Fibroblast of lung (primary cell): ENCODE measurements around the gene CES3. TPM values are rescaled to one million over a fixed set of nuclear protein-coding genes. Genes with fewer than 3 reads are reported as not detected.
A peak's percentile ranks its signal among the peaks of the same experiment; 100 is the strongest.
"Not testable (repeated sequence)": the region's sequence is repeated elsewhere in the genome, so short reads cannot be mapped to it uniquely, and the experiment has no call there.

Experiments
- DNase-seq, 2 donors: peaks; one replicate each; pipeline versions ENCODE4 v3.0.0 to v3.0.0-alpha.2; 2010; ENCODE audit warnings: low read depth in 2 of 2
- H2AFZ ChIP-seq: 2 replicates; pipeline ENCODE4 v1.5.1; 2012; ENCODE audit warnings: low read length, control low read depth, inconsistent platforms
- H3K27ac ChIP-seq: 2 replicates; pipeline ENCODE4 v1.5.1; 2011; ENCODE audit warnings: low read length, control low read depth; ENCODE audit not compliant: insufficient read depth
- H3K27me3 ChIP-seq: 2 replicates; pipeline ENCODE4 v1.5.1; 2011; ENCODE audit warnings: mild to moderate bottlenecking, low read length; ENCODE audit not compliant: control insufficient read depth, insufficient read depth
- H3K36me3 ChIP-seq: 2 replicates; pipeline ENCODE4 v1.5.1; 2011; ENCODE audit warnings: low read length; ENCODE audit not compliant: control insufficient read depth, insufficient read depth
- H3K4me1 ChIP-seq: 2 replicates; pipeline ENCODE4 v1.5.1; 2011; ENCODE audit warnings: low read length; ENCODE audit not compliant: control insufficient read depth, insufficient read depth; ENCODE audit errors: extremely low read depth
- H3K4me2 ChIP-seq: 2 replicates; pipeline ENCODE4 v1.5.1; 2011; ENCODE audit warnings: low read length, control low read depth; ENCODE audit not compliant: insufficient read depth; ENCODE audit errors: extremely low read depth
- H3K4me3 ChIP-seq, 4 experiments: fragments of 200-600 bp in 1 of 4; sonication (generic) in 1 of 4; replicated peaks in 1 of 4; 2 replicates each; pipeline ENCODE4 v1.5.1; 2011 to 2016; ENCODE audit warnings: low read length in 4 of 4, low read depth in 3 of 4, mild to moderate bottlenecking in 3 of 4, control low read depth in 2 of 4, inconsistent platforms in 1 of 4, mixed read lengths in 1 of 4; ENCODE audit not compliant: insufficient read depth in 1 of 4; ENCODE audit errors: control extremely low read depth in 1 of 4
- H3K79me2 ChIP-seq: 2 replicates; pipeline ENCODE4 v1.5.1; 2012; ENCODE audit warnings: mild to moderate bottlenecking, low read length, inconsistent platforms; ENCODE audit not compliant: control insufficient read depth, insufficient read depth
- H3K9ac ChIP-seq: 2 replicates; pipeline ENCODE4 v1.5.1; 2011; ENCODE audit warnings: mild to moderate bottlenecking, low read length, control low read depth; ENCODE audit not compliant: insufficient read depth
- H3K9me3 ChIP-seq: 2 replicates; pipeline ENCODE4 v1.5.1; 2012; ENCODE audit warnings: low read depth, low read length; ENCODE audit not compliant: control insufficient read depth, insufficient read depth
- H4K20me1 ChIP-seq: 2 replicates; pipeline ENCODE4 v1.5.1; 2011; ENCODE audit warnings: low read length; ENCODE audit not compliant: control insufficient read depth, insufficient read depth; ENCODE audit errors: extremely low read depth
- CTCF ChIP-seq, 2 donors: IDR thresholded peaks in 1 of 2; conservative IDR thresholded peaks in 1 of 2; 1 replicate in 1 of 2; 2 replicates in 1 of 2; pipeline ENCODE4 v1.5.1; 2011 to 2012; ENCODE audit warnings: low read length in 2 of 2, control low read depth in 1 of 2, inconsistent platforms in 1 of 2, low read depth in 1 of 2, mild to moderate bottlenecking in 1 of 2
- EZH2 ChIP-seq: IDR thresholded peaks from 2 replicates; pipeline ENCODE4 v1.5.1; 2012; ENCODE audit warnings: low read length, control low read depth, mild to moderate bottlenecking; ENCODE audit errors: missing control alignments
- polyA plus RNA-seq, 2 donors: library from polyadenylated mRNA; depleted of rRNA in 1 of 2; stranded (reverse) in 1 of 2; unstranded in 1 of 2; fragments of >200 nt; gene quantifications; 2 replicates each; pipeline ENCODE4 v1.2.1, GENCODE V29; 2011 to 2012; ENCODE audit warnings: missing spikeins in 1 of 2
- total RNA-seq: library from RNA; depleted of rRNA; stranded (reverse); fragments of >200 nt; gene quantifications from 2 replicates; pipeline ENCODE4 v1.2.1, GENCODE V29; 2014

Gene CES3
- total and polyA plus RNA-seq, 2 donors (not counting 1 experiment from before 2014, with no cell fraction given): 0.01 to 1.3 TPM

GRCh38 chr16:66988197-66988788 is 27.2 kb downstream of the CES3 start, which contains the start of gene CES4A:
CES4A (plus strand) TSS chr16:66988589; CDS start chr16:66988773, 184 bp downstream.
- Histone ChIP-seq H3K9me3 (no peaks in the 10 kb centered on the region), H3K4me2 (no peak within 1 kb of the TSS), H3K9ac (no peak within 1 kb of the TSS), H3K4me3 (no peak within 1 kb of the TSS), H2AFZ (no peak within 1 kb of the TSS), H3K27ac (no peak within 1 kb of the TSS), H4K20me1 (no peaks in the 10 kb centered on the region), H3K36me3 (no peaks in the 10 kb centered on the region), H3K4me1 (no peaks in the 10 kb centered on the region), H3K27me3 (no peaks in the 10 kb centered on the region), H3K79me2 (no peaks in the 10 kb centered on the region)
- DNase-seq: peak; percentile 42 to 66
- TF ChIP-seq EZH2 (no peak), CTCF (conservative IDR thresholded peaks at IDR 0.05 in 1 of 2, IDR thresholded peaks at IDR 0.05 in 1 of 2; ENCODE audit: low read depth in 1 of 2, low read length in 2 of 2) (no peak)

GRCh38 chr16:66991545-66992077 is 30.5 kb downstream of the CES3 start:
- Histone ChIP-seq H3K4me3 (no peak overlapping the region), H3K27ac (no peak overlapping the region)

GRCh38 chr16:66993558-66993957 is 32.5 kb downstream of the CES3 start:
- not testable (repeated sequence) for H3K36me3 ChIP-seq, H3K4me3 ChIP-seq, H3K79me2 ChIP-seq, H3K27me3 ChIP-seq, H4K20me1 ChIP-seq, H3K9me3 ChIP-seq, H3K4me1 ChIP-seq, H2AFZ ChIP-seq, H3K4me2 ChIP-seq, H3K9ac ChIP-seq, DNase-seq, H3K27ac ChIP-seq

More at GRCh38 chr16:66991545-66992077, 30.5 kb downstream of the CES3 start:
- Histone ChIP-seq H2AFZ (no peak overlapping the region), H3K79me2 (no peaks in the 10 kb centered on the region), H3K36me3 (no peaks in the 10 kb centered on the region), H3K9me3 (no peaks in the 10 kb centered on the region), H3K4me1 (no peaks in the 10 kb centered on the region), H3K27me3 (no peaks in the 10 kb centered on the region), H3K9ac (no peak overlapping the region), H3K4me2 (no peak overlapping the region), H4K20me1 (no peaks in the 10 kb centered on the region)
- TF ChIP-seq CTCF (conservative IDR thresholded peaks at IDR 0.05 in 1 of 2, IDR thresholded peaks at IDR 0.05 in 1 of 2; ENCODE audit: low read depth in 1 of 2, low read length in 2 of 2) (no peak), EZH2 (no peak)
- DNase-seq: no peak
